NCI-H2081 (cell line): ENCODE results near the gene HORMAD1.
"Not testable (repeated sequence)": the region's sequence is repeated elsewhere in the genome, so short reads cannot be mapped to it uniquely, and the experiment has no call there.

Source experiments
- DNase-seq, 2 experiments: peaks; one replicate each; lab custom pipeline; 2025; lab: John Stamatoyannopoulos, UW

HORMAD1 gene

GRCh38 chr1:150720703-150721102 is at the start of gene HORMAD1:
HORMAD1 (minus strand) TSS chr1:150720895; CDS start chr1:150719505, 1,390 bp downstream.
- DNase-seq = no peak

DNA sequence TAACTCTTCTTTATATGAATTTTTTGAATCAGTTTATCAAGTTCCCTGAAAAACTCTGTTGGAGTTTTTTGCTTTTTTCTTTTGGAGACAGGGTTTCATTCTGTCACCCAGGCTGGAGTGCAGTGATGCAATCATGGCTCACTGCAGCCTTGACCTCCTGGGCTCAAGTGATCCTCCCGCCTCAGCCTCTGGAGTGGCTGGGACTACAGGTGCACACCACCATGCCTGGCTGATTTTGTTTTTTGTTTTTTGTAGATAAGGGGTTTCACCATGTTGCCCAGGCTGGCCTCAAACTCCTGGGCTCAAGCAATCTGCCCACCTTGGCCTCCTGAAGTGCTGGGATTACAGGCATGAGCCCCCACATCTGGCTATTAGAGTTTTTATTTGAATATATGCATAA is 47.0 kb upstream of the HORMAD1 start:
- not testable (repeated sequence) for DNase-seq

GRCh38 chr1:150765977-150766301 is 45.2 kb upstream of the HORMAD1 start:
- not testable (repeated sequence) for DNase-seq

- DNase-seq = no peak
These were observed 44.7 kb upstream of the HORMAD1 start, which contains the start of gene CTSS for GRCh38 chr1:150765296-150765976. CTSS (minus strand) TSS chr1:150765778; CDS start chr1:150764763, 1,015 bp downstream.

GRCh38 chr1:150764617-150765101 is 44.0 kb upstream of the HORMAD1 start:
- no peak for DNase-seq

GRCh38 chr1:150763018-150763417 is 42.3 kb upstream of the HORMAD1 start:
- DNase-seq = no peak

DNA sequence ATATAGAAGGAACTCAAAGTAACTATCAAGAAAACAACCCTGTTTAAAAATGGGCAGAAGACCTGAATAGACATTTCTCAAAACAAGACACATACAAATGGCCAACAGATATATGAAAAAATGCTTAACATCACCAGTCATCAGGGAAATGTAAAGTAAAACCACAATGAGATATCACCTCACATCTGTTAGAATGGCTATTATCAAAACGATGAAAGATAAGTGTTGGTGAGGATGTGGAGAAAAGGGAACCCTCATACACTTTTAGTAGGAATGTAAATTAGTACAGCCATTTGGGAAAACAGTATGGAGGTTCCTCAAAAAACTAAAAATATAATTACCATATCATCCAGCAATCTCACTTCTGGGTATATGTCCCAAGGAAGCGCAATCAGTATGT is 41.9 kb upstream of the HORMAD1 start:
- no peak for DNase-seq

- DNase-seq = no peak
These were observed 41.1 kb upstream of the HORMAD1 start for GRCh38 chr1:150761801-150762200.

DNA sequence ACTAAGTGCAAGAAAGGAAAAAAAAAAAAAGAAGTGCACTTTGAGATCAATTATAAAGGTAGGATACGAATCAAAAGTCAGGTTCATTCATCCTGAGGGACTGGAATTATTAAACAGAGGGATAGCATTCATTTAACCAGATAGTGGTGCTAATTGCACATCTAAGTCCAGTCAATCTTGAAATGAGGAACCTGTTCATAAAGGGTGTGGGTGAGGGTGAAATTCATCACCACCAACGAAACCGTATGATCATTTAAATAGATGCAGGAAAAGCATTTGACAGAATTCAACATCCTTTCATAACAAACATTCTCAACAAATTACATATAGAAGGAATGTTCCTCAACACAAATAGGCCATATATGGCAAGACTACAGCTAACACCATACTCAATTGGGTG is 39.3 kb upstream of the HORMAD1 start:
- DNase-seq = no peak

GRCh38 chr1:150753416-150753815 is 32.7 kb upstream of the HORMAD1 start:
- no peak for DNase-seq

DNA sequence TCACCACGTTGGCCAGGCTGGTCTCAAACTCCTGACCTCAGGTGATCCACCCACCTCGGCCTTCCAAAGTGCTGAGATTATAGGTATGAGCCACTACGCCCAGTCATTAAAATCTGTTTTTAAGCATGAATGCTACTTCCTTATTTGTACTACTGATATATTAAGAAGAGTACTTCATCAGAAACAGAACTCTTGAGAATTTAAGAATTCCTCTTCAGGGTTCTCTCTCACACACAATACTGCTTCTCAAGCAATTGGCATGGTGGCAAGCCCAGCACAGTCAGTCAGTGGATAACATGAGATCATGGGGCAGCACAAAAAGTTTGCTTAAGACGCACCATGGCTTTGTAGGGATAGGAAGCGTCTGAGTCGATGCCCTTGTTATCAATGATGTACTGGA is 30.7 kb upstream of the HORMAD1 start:
- DNase-seq = no peak

DNA sequence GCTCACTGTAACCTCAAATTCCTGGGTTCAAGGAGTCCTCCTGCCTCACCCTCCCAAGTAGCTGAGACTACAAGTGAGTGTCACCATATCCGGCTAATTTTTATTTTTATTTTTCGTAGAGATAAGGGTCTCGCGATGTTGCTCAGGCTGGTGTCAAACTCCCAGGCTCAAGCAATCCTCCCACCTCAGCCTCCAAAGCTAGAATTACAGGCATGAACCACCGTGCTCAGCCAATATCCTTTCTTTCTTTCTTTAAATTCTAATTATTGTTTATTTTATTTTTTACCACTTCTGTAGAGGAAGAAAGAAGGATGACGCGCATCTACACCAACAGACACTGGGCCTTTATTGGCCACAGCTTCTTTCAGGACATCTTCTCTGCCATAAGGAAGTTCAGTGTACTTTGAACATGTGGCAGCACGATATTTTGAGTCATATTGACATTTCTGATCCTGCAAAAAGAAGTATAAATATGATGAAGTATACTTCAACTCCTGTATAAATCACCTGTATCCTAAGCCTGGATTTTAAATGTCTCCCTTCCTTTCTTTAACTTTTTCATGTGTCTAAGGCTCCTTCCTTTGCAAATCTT is 29.1 kb upstream of the HORMAD1 start:
- DNase-seq = no peak

GRCh38 chr1:150748878-150749719 is 28.4 kb upstream of the HORMAD1 start:
- DNase-seq = no peak

GRCh38 chr1:150730130-150730721 is 9.5 kb upstream of the HORMAD1 start:
- no peak for DNase-seq

- DNase-seq = no peak
These were observed 3.6 kb upstream of the HORMAD1 start for GRCh38 chr1:150724336-150724735.

- no peak for DNase-seq
These were observed 597 bp downstream of the HORMAD1 start for GRCh38 chr1:150720098-150720497.

- DNase-seq = no peak
These were observed 2.3 kb downstream of the HORMAD1 start for GRCh38 chr1:150718225-150718891.

DNA sequence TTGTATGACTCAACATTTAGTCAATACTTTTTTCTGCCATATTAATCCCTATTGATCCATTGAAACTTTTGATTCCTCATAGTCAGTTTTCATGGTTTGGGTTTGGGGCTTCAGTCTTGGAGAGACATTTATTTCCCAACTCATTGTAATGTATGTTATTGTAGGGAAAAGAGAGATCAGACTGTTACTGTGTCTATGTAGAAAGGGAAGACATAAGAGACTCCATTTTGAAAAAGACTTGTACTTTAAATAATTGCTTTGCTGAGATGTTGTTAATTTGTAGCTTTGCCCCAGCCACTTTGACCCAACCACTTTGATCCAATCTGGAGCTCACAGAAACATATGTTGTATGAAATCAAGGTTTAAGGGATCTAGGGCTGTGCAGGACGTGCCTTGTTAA is 11.7 kb downstream of the HORMAD1 start:
- DNase-seq = not testable (repeated sequence)

DNA sequence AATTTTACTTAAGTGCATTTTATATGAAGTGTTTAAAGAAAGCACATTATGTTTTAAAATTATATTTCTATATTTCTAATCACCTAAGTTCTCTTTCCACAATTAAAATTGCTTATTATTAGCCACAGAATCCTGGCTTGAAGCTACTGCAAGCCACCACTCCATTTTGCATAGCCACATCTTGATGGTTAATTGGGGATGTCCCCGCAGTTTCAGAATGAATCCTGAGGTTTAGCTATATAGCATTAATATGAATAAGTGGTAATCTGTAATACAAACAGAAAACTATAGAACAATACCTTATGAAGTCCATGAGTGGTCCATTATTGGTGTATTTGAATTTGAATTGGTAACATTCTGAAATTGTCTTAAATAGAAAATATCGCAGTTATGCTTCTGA is 12.1 kb downstream of the HORMAD1 start:
- DNase-seq = no peak

GRCh38 chr1:150706091-150706490 is 14.6 kb downstream of the HORMAD1 start:
- no peak for DNase-seq

DNA sequence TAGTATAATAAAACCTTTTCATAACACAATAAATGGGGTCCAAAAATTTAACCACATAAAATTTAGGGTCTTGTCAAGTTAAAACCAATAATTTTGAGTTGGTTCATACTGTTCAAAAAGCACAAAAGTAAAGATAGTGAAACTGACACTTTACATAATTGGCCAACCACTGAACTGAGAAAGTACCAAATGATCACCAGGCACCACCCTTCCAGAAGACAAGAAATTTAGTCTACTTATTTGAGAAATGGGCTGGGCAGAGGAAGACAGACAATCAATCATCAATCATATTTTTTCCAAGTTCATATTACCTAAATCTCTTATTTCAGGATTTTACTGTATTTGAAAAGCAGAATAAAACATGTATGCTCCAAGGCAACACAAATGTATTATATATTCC is 17.3 kb downstream of the HORMAD1 start:
- no peak for DNase-seq
